HepG2 (cell line): ENCODE results near the gene NCOA1. TPM values are rescaled to one million over a fixed set of nuclear protein-coding genes. Genes with fewer than 3 reads are reported as not detected.

Experiments used
- ARID3A ChIP-seq: IDR thresholded peaks from 2 replicates; pipeline ENCODE4 v1.6.1; 2012; ENCODE audit warnings: low read depth, low read length, improper control_type of control experiment
- HMG20B ChIP-seq: conservative IDR thresholded peaks from 2 replicates; pipeline ENCODE4 v1.6.1; 2016; ENCODE audit warnings: missing genetic modification reagents, missing compliant biosample characterization
- NAIF1 ChIP-seq: sonication (generic); formaldehyde crosslinking; IDR thresholded peaks from 2 replicates; pipeline ENCODE4 v1.5.0; 2020; ENCODE audit warnings: mild to moderate bottlenecking, missing genetic modification reagents, borderline replicate concordance
- RFX3 ChIP-seq: IDR thresholded peaks from 2 replicates; pipeline ENCODE4 v1.6.1; 2016; ENCODE audit warnings: missing biosample characterization, missing genetic modification reagents
- RFXAP ChIP-seq: sonication (generic); formaldehyde crosslinking; IDR thresholded peaks from 2 replicates; pipeline ENCODE4 v1.4.0; 2020; ENCODE audit warnings: missing genetic modification reagents, borderline replicate concordance
- TBL1XR1 ChIP-seq: fragments of 150-350 bp; IDR thresholded peaks from 2 replicates; pipeline ENCODE4 v1.6.1; 2014; ENCODE audit warnings: borderline replicate concordance, low read length; ENCODE audit not compliant: partially characterized antibody
- ZFP82 ChIP-seq: sonication (generic); formaldehyde crosslinking; IDR thresholded peaks from 2 replicates; pipeline ENCODE4 v1.5.1; 2020; ENCODE audit warnings: mild to moderate bottlenecking, missing genetic modification reagents, borderline replicate concordance
- ZNF430 ChIP-seq: sonication (generic); formaldehyde crosslinking; IDR thresholded peaks from 2 replicates; pipeline ENCODE4 v1.9.0; 2021; ENCODE audit warnings: mild to moderate bottlenecking, missing genetic modification reagents
- ZNF446 ChIP-seq: sonication (generic); formaldehyde crosslinking; IDR thresholded peaks from 2 replicates; pipeline ENCODE4 v1.5.0; 2020; ENCODE audit warnings: mild to moderate bottlenecking, missing genetic modification reagents
- ZNF772 ChIP-seq: sonication (generic); formaldehyde crosslinking; IDR thresholded peaks from 2 replicates; pipeline ENCODE4 v1.5.0; 2020; ENCODE audit warnings: mild to moderate bottlenecking, missing genetic modification reagents
- polyA plus RNA-seq, 8 experiments: library from polyadenylated mRNA; depleted of rRNA in 3 of 8; stranded (reverse) in 7 of 8; unstranded in 1 of 8; fragments of >200 nt; fragmentation: Illumina TruSeq in 4 of 8; extraction: Trizol in 4 of 8; gene quantifications; 2 replicates each; pipeline versions ENCODE4 v1.2.1 to v1.2.3, GENCODE V29; 2011 to 2016; ENCODE audit warnings: low read depth in 4 of 8, missing spikeins in 1 of 8, mixed read lengths in 1 of 8; ENCODE audit not compliant: insufficient read depth in 1 of 8
- total RNA-seq, 5 experiments: library from RNA; depleted of rRNA; stranded (reverse); fragments of >200 nt; fragmentation: Illumina TruSeq; extraction: Trizol; gene quantifications; 2 replicates each; pipeline ENCODE4 v1.2.3, GENCODE V29; 2016; ENCODE audit warnings: low read depth in 1 of 5
- TF ChIP-seq, protein P1 (sequence below): sonication (generic); formaldehyde crosslinking; IDR thresholded peaks from 2 replicates; pipeline ENCODE4 v1.8.1; 2022; ENCODE audit warnings: low read depth, mild to moderate bottlenecking, missing genetic modification reagents

NCOA1 gene
- total and polyA plus RNA-seq, 2 of the 13 experiments (the other 11 are each of a cell fraction or from before 2014, with no cell fraction given): 10.0 to 10.4 TPM

GRCh38 chr2:24491542-24492420, 727 bp downstream of the NCOA1 start (continued):
- TF ChIP-seq ARID3A (no peak), ZNF772 (CRISPR knock-in tag) (no peak), RFX3 (CRISPR knock-in tag) (no peak), TBL1XR1 (no peak), ZNF430 (CRISPR knock-in tag) (no peak), NAIF1 (CRISPR knock-in tag) (no peak), HMG20B (CRISPR knock-in tag) (no peak), ZNF446 (no peak), RFXAP (no peak), ZFP82 (CRISPR knock-in tag) (no peak)
- TF ChIP-seq, protein P1, sequence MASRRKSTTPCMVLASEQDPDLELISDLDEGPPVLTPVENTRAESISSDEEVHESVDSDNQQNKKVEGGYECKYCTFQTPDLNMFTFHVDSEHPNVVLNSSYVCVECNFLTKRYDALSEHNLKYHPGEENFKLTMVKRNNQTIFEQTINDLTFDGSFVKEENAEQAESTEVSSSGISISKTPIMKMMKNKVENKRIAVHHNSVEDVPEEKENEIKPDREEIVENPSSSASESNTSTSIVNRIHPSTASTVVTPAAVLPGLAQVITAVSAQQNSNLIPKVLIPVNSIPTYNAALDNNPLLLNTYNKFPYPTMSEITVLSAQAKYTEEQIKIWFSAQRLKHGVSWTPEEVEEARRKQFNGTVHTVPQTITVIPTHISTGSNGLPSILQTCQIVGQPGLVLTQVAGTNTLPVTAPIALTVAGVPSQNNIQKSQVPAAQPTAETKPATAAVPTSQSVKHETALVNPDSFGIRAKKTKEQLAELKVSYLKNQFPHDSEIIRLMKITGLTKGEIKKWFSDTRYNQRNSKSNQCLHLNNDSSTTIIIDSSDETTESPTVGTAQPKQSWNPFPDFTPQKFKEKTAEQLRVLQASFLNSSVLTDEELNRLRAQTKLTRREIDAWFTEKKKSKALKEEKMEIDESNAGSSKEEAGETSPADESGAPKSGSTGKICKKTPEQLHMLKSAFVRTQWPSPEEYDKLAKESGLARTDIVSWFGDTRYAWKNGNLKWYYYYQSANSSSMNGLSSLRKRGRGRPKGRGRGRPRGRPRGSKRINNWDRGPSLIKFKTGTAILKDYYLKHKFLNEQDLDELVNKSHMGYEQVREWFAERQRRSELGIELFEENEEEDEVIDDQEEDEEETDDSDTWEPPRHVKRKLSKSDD (CRISPR knock-in tag): 0 out of 2 replicates have a peak, but pooled peaks have one; percentile 9
